OCI-LY3 (cell line): ENCODE data around the gene MCM7.

Experiments
- CTCF ChIP-seq: fragments of 200-600, 300-600 bp; sonication (generic); IDR thresholded peaks from 2 replicates; pipeline ENCODE4 v1.5.1; 2014; ENCODE audit warnings: antibody characterized with exemption, low read length, low read depth
- EZH2phosphoT487 ChIP-seq: fragments of 200-600 bp; shearing (Covaris generic); IDR thresholded peaks from 2 replicates; pipeline ENCODE4 v1.6.1; 2018; ENCODE audit warnings: antibody characterized with exemption, mixed run types, low read depth

- TF ChIP-seq CTCF, result no peak
- TF ChIP-seq EZH2phosphoT487, result no peak
Measured at GRCh38 chr7:100100420-100101015, 679 bp downstream of the MCM7 start.
